T-helper 1 cell treated with Interleukin-12 subunit alpha and Interleukin-12 subunit beta and Interleukin-4 antibody, amounts not matched to agents 30 ng/mL and 1 ng/mL, for 36 hours (primary cell): ENCODE data around the gene OLFM2. TPM values are rescaled to one million over a fixed set of nuclear protein-coding genes. Genes with fewer than 3 reads are reported as not detected.
"Not testable (repeated sequence)": the region's sequence is repeated elsewhere in the genome, so short reads cannot be mapped to it uniquely, and the experiment has no call there.

Experiments used
- intact Hi-C: fragments of 100-400 bp; cut with micrococcal nuclease; formaldehyde crosslinking; loops from one replicate; pipeline ENCODE4 v1.15.1; 2024
- total RNA-seq: library from RNA; stranded (reverse); gene quantifications from 2 replicates; pipeline ENCODE4 v1.2.3, GENCODE V29; 2022

The OLFM2 gene
- total RNA-seq: 11.0 and 11.4 TPM in 2 replicates

GRCh38 chr19:9936326-9937000 is at the start of gene OLFM2:
Gene OLFM2 (minus strand): TSS chr19:9936515. CDS start chr19:9936366, 149 bp downstream.
- intact Hi-C loops: no loop called here

- intact Hi-C loops: no loop called here
Measured at GRCh38 chr19:9981406-9982260, 45.3 kb upstream of the OLFM2 start.

GRCh38 chr19:9972103-9972502 is 35.8 kb upstream of the OLFM2 start:
- intact Hi-C loops: no loop called here

GRCh38 chr19:9971166-9971897 is 35.0 kb upstream of the OLFM2 start:
- intact Hi-C loops: no loop called here

GRCh38 chr19:9970481-9970880 is 34.2 kb upstream of the OLFM2 start:
- intact Hi-C loops: no loop called here

GRCh38 chr19:9969688-9969975 is 33.3 kb upstream of the OLFM2 start:
- intact Hi-C loops: no loop called here

- intact Hi-C loops: no loop called here
Measured at GRCh38 chr19:9968820-9969687, 32.7 kb upstream of the OLFM2 start.

GRCh38 chr19:9967326-9967725 is 31.0 kb upstream of the OLFM2 start:
- intact Hi-C loops: no loop called here

GRCh38 chr19:9966448-9966847 is 30.1 kb upstream of the OLFM2 start:
- intact Hi-C loops: no loop called here

GRCh38 chr19:9966024-9966423 is 29.7 kb upstream of the OLFM2 start:
- intact Hi-C loops: no loop called here

- intact Hi-C loops: no loop called here
Measured at GRCh38 chr19:9962623-9963290, 26.4 kb upstream of the OLFM2 start.

- intact Hi-C loops: no loop called here
Measured at GRCh38 chr19:9961103-9961502, 24.8 kb upstream of the OLFM2 start.

GRCh38 chr19:9958379-9958821 is 22.1 kb upstream of the OLFM2 start:
- intact Hi-C loops: no loop called here

- intact Hi-C loops: no loop called here
Measured at GRCh38 chr19:9956956-9957355, 20.6 kb upstream of the OLFM2 start.

- intact Hi-C loops: no loop called here
Measured at GRCh38 chr19:9953802-9954542, 17.7 kb upstream of the OLFM2 start.

GRCh38 chr19:9952276-9952675 is 16.0 kb upstream of the OLFM2 start:
- intact Hi-C loops: no loop called here

GRCh38 chr19:9947441-9947840 is 11.1 kb upstream of the OLFM2 start:
- intact Hi-C loops: no loop called here

- intact Hi-C loops: not testable (repeated sequence)
Measured at GRCh38 chr19:9946528-9947125, 10.3 kb upstream of the OLFM2 start.

- intact Hi-C loops: no loop called here
Measured at GRCh38 chr19:9945319-9945966, 9.1 kb upstream of the OLFM2 start.
